HepG2 (cell line): Measurements from ENCODE around the gene CARHSP1. TPM values are rescaled to one million over a fixed set of nuclear protein-coding genes. Genes with fewer than 3 reads are reported as not detected.

Experiments used
- AKAP8 ChIP-seq: sonication (generic); formaldehyde crosslinking; IDR thresholded peaks from 2 replicates; pipeline ENCODE4 v1.5.1; 2020; ENCODE audit warnings: mild to moderate bottlenecking, missing genetic modification reagents
- ARNT ChIP-seq: fragments of 450-650 bp; IDR thresholded peaks from 2 replicates; pipeline ENCODE4 v1.6.1; 2017
- BRD4 ChIP-seq: sonication (generic); formaldehyde crosslinking; IDR thresholded peaks from 2 replicates; pipeline ENCODE4 v1.4.0; 2020; ENCODE audit warnings: missing genetic modification reagents
- CBX2 ChIP-seq, 2 experiments: fragments of 200-600 bp in 1 of 2; sonication (generic); formaldehyde crosslinking in 1 of 2; IDR thresholded peaks; 2 replicates each; pipeline versions ENCODE4 v1.7.0 to v1.8.1; 2018 to 2022; ENCODE audit warnings: low read depth in 2 of 2, low read length in 1 of 2, mild to moderate bottlenecking in 1 of 2, missing genetic modification reagents in 1 of 2
- CREM ChIP-seq, 2 experiments: sonication (generic) in 1 of 2; formaldehyde crosslinking in 1 of 2; IDR thresholded peaks; 2 replicates each; pipeline versions ENCODE4 v1.4.0 to v1.6.1; 2016 to 2020; ENCODE audit warnings: antibody characterized with exemption in 1 of 2, mild to moderate bottlenecking in 1 of 2, missing genetic modification reagents in 1 of 2
- FOXM1 ChIP-seq: sonication (generic); formaldehyde crosslinking; IDR thresholded peaks from 2 replicates; pipeline ENCODE4 v1.5.0; 2020; ENCODE audit warnings: missing genetic modification reagents
- JDP2 ChIP-seq: sonication (generic); formaldehyde crosslinking; IDR thresholded peaks from 2 replicates; pipeline ENCODE4 v1.8.1; 2022; ENCODE audit warnings: missing genetic modification reagents, borderline replicate concordance
- MEIS2 ChIP-seq: sonication (generic); formaldehyde crosslinking; IDR thresholded peaks from 2 replicates; pipeline ENCODE4 v1.9.0; 2021; ENCODE audit warnings: mild to moderate bottlenecking, missing genetic modification reagents
- PLRG1 ChIP-seq: fragments of 450-650 bp; conservative IDR thresholded peaks from 2 replicates; pipeline ENCODE4 v1.6.1; 2016
- SIN3B ChIP-seq: fragments of 150-350 bp; IDR thresholded peaks from 2 replicates; pipeline ENCODE4 v1.6.1; 2014; ENCODE audit warnings: low read length
- ZBTB3 ChIP-seq: sonication (generic); formaldehyde crosslinking; IDR thresholded peaks from 2 replicates; pipeline ENCODE4 v1.4.0; 2020; ENCODE audit warnings: low read depth, mild to moderate bottlenecking, moderate library complexity, missing genetic modification reagents, borderline replicate concordance
- ZFY ChIP-seq: sonication (generic); formaldehyde crosslinking; IDR thresholded peaks from 2 replicates; pipeline ENCODE4 v1.4.0; 2020; ENCODE audit warnings: missing genetic modification reagents
- ZMYM4 ChIP-seq: sonication (generic); formaldehyde crosslinking; IDR thresholded peaks from 2 replicates; pipeline ENCODE4 v1.8.1; 2023; ENCODE audit warnings: mild to moderate bottlenecking, missing genetic modification reagents
- ZNF441 ChIP-seq: sonication (generic); formaldehyde crosslinking; IDR thresholded peaks from 2 replicates; pipeline ENCODE4 v1.7.0; 2021; ENCODE audit warnings: missing genetic modification reagents, borderline replicate concordance
- ZNF550 ChIP-seq: sonication (generic); formaldehyde crosslinking; IDR thresholded peaks from 2 replicates; pipeline ENCODE4 v1.4.0; 2020; ENCODE audit warnings: mild to moderate bottlenecking, missing genetic modification reagents, borderline replicate concordance
- ZNF768 ChIP-seq: sonication (generic); formaldehyde crosslinking; IDR thresholded peaks from 2 replicates; pipeline ENCODE4 v1.4.0; 2020; ENCODE audit warnings: missing genetic modification reagents
- ZNF776 ChIP-seq: sonication (generic); formaldehyde crosslinking; IDR thresholded peaks from 2 replicates; pipeline ENCODE4 v1.4.0; 2020; ENCODE audit warnings: mild to moderate bottlenecking, missing genetic modification reagents
- ZNF780A ChIP-seq: sonication (generic); formaldehyde crosslinking; IDR thresholded peaks from 2 replicates; pipeline ENCODE4 v1.8.0; 2022; ENCODE audit warnings: mild to moderate bottlenecking, missing genetic modification reagents, moderate library complexity
- polyA plus RNA-seq, 8 experiments: library from polyadenylated mRNA; depleted of rRNA in 3 of 8; stranded (reverse) in 7 of 8; unstranded in 1 of 8; fragments of >200 nt; fragmentation: Illumina TruSeq in 4 of 8; extraction: Trizol in 4 of 8; gene quantifications; 2 replicates each; pipeline versions ENCODE4 v1.2.1 to v1.2.3, GENCODE V29; 2011 to 2016; ENCODE audit warnings: low read depth in 4 of 8, missing spikeins in 1 of 8, mixed read lengths in 1 of 8; ENCODE audit not compliant: insufficient read depth in 1 of 8
- total RNA-seq, 5 experiments: library from RNA; depleted of rRNA; stranded (reverse); fragments of >200 nt; fragmentation: Illumina TruSeq; extraction: Trizol; gene quantifications; 2 replicates each; pipeline ENCODE4 v1.2.3, GENCODE V29; 2016; ENCODE audit warnings: low read depth in 1 of 5
- TF ChIP-seq, protein P1 (sequence below): sonication (generic); formaldehyde crosslinking; IDR thresholded peaks from 2 replicates; pipeline ENCODE4 v1.4.0; 2020; ENCODE audit warnings: mild to moderate bottlenecking, missing genetic modification reagents
- TF ChIP-seq, protein P2 (sequence below): sonication (generic); formaldehyde crosslinking; IDR thresholded peaks from 2 replicates; pipeline ENCODE4 v1.4.0; 2020; ENCODE audit warnings: mild to moderate bottlenecking, missing genetic modification reagents
- TF ChIP-seq, protein P3 (sequence below): sonication (generic); formaldehyde crosslinking; IDR thresholded peaks from 2 replicates; pipeline ENCODE4 v1.4.0; 2020; ENCODE audit warnings: missing genetic modification reagents, mild to moderate bottlenecking, borderline replicate concordance

CARHSP1 gene
- total and polyA plus RNA-seq, 2 of the 13 experiments (the other 11 are each of a cell fraction or from before 2014, with no cell fraction given) = 173 to 345 TPM

DNA sequence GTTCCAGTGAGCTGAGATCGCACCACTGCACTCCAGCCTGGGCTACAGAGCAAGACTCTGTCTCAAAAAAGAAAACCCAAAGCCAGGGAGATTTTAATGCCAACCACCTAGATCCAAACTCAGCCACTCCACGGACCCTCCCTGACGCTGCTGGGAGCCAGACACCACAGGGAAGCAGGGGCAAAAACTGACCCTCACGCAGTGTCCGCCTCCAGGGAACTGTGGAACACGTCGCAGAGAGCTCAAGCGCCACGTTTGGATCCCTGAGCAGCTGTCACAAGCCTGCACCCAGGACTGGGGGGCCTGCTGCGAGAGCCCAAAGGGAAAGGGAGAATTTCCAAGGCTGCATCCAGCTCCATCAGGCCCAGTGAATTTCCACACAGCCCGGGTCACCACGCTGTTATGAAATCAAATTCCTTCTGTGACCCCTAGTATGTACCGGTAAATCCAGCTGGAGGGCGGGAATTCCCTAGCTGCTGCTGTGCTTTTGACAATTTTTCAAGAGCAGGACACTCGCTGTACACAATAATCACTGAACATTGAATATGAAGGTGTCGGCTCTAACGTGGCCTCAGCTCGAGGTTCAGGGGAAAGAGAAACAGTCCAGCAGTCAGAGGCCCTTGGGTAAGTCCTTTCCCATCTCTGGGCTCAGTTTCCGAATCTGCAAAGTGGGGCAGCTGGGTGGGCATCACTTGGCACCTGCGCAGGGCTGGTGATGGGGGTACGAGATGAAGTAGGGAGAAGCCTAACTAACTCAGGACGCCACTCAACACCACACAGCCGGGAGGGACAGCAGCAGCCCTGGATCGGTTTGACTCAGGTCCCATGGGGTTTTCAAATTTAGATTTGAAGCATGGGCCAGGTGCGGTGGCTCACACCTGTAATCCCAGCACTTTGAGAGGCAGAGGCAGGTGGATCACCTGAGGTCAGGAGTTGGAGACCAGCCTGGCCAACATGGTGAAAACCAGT lies 8.6 kb downstream of the CARHSP1 start (continued):
- TF ChIP-seq ZNF776 (CRISPR knock-in tag) = peak; percentile 29; the same call in 1 of the 2 replicates
- no peak for TF ChIP-seq JDP2
- no peak for TF ChIP-seq BRD4 (CRISPR knock-in tag)
- TF ChIP-seq FOXM1 = no peak
- peak; percentile 31; the same call in 1 of the 2 replicates for TF ChIP-seq MEIS2 (CRISPR knock-in tag)
- TF ChIP-seq ZMYM4 (CRISPR knock-in tag) = peak; percentile 60
- TF ChIP-seq PLRG1 = no peak
- TF ChIP-seq, protein P1, sequence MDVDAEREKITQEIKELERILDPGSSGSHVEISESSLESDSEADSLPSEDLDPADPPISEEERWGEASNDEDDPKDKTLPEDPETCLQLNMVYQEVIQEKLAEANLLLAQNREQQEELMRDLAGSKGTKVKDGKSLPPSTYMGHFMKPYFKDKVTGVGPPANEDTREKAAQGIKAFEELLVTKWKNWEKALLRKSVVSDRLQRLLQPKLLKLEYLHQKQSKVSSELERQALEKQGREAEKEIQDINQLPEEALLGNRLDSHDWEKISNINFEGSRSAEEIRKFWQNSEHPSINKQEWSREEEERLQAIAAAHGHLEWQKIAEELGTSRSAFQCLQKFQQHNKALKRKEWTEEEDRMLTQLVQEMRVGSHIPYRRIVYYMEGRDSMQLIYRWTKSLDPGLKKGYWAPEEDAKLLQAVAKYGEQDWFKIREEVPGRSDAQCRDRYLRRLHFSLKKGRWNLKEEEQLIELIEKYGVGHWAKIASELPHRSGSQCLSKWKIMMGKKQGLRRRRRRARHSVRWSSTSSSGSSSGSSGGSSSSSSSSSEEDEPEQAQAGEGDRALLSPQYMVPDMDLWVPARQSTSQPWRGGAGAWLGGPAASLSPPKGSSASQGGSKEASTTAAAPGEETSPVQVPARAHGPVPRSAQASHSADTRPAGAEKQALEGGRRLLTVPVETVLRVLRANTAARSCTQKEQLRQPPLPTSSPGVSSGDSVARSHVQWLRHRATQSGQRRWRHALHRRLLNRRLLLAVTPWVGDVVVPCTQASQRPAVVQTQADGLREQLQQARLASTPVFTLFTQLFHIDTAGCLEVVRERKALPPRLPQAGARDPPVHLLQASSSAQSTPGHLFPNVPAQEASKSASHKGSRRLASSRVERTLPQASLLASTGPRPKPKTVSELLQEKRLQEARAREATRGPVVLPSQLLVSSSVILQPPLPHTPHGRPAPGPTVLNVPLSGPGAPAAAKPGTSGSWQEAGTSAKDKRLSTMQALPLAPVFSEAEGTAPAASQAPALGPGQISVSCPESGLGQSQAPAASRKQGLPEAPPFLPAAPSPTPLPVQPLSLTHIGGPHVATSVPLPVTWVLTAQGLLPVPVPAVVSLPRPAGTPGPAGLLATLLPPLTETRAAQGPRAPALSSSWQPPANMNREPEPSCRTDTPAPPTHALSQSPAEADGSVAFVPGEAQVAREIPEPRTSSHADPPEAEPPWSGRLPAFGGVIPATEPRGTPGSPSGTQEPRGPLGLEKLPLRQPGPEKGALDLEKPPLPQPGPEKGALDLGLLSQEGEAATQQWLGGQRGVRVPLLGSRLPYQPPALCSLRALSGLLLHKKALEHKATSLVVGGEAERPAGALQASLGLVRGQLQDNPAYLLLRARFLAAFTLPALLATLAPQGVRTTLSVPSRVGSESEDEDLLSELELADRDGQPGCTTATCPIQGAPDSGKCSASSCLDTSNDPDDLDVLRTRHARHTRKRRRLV (CRISPR knock-in tag) = peak; percentile 70; the same call in 1 of the 2 replicates
- TF ChIP-seq CREM (IDR thresholded peaks at IDR 0.05) = peak; percentile 68; the same call in 1 of the 2 replicates
- no peak for TF ChIP-seq CREM (CRISPR knock-in tag; IDR thresholded peaks at IDR 0.05)
- no peak for TF ChIP-seq SIN3B
- TF ChIP-seq, protein P2, sequence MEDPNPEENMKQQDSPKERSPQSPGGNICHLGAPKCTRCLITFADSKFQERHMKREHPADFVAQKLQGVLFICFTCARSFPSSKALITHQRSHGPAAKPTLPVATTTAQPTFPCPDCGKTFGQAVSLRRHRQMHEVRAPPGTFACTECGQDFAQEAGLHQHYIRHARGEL = 0 out of 2 replicates have a peak, but pooled peaks have one; percentile 81
- TF ChIP-seq ZNF768 (CRISPR knock-in tag) = no peak; the same call in 1 of the 2 replicates
- TF ChIP-seq ZNF441 = peak; percentile 49; the same call in 1 of the 2 replicates
- no peak for TF ChIP-seq ZNF780A (CRISPR knock-in tag)
- peak; percentile 96 for TF ChIP-seq AKAP8 (CRISPR knock-in tag)
- no peak for TF ChIP-seq ZBTB3 (CRISPR knock-in tag)
- TF ChIP-seq ZNF550 (CRISPR knock-in tag) = no peak
- TF ChIP-seq ZFY = peak; percentile 73
- TF ChIP-seq, protein P3, sequence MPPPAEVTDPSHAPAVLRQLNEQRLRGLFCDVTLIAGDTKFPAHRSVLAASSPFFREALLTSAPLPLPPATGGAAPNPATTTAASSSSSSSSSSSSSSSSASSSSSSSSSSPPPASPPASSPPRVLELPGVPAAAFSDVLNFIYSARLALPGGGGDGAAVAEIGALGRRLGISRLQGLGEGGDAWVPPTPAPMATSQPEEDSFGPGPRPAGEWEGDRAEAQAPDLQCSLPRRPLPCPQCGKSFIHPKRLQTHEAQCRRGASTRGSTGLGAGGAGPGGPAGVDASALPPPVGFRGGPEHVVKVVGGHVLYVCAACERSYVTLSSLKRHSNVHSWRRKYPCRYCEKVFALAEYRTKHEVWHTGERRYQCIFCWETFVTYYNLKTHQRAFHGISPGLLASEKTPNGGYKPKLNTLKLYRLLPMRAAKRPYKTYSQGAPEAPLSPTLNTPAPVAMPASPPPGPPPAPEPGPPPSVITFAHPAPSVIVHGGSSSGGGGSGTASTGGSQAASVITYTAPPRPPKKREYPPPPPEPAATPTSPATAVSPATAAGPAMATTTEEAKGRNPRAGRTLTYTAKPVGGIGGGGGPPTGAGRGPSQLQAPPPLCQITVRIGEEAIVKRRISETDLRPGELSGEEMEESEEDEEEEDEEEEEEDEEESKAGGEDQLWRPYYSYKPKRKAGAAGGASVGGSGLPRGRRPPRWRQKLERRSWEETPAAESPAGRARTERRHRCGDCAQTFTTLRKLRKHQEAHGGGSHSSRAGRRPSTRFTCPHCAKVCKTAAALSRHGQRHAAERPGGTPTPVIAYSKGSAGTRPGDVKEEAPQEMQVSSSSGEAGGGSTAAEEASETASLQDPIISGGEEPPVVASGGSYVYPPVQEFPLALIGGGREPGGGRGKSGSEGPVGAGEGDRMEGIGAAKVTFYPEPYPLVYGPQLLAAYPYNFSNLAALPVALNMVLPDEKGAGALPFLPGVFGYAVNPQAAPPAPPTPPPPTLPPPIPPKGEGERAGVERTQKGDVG (CRISPR knock-in tag) = peak; percentile 89; the same call in 1 of the 2 replicates
- no peak for TF ChIP-seq CBX2 (IDR thresholded peaks at IDR 0.05; ENCODE audit: low read depth, low read length)
- no peak for TF ChIP-seq CBX2 (CRISPR knock-in tag; IDR thresholded peaks at IDR 0.05; ENCODE audit: low read depth)
- TF ChIP-seq ARNT = no peak
